Measurements from ENCODE around the gene NETO2.

DNA sequence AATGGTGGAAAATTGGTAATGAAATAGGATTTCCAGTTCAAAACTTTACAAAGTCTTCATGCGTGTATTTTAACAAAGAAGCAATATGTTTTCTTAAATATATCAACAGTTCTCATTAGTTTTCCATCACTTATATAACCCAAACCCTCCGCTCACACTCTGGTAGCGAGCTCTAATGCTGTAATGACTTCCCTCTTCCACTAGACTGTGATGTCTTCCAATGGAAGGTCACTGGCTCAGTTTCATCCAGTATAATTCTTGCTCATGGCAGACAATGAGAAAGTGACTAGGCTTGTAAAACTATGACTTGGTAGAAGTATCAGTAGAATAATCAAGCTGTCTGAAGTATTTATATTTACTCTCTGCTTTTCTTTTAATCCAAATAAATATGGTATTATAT is 32.8 kb downstream of the NETO2 start:
- TF ChIP-seq, protein P1, sequence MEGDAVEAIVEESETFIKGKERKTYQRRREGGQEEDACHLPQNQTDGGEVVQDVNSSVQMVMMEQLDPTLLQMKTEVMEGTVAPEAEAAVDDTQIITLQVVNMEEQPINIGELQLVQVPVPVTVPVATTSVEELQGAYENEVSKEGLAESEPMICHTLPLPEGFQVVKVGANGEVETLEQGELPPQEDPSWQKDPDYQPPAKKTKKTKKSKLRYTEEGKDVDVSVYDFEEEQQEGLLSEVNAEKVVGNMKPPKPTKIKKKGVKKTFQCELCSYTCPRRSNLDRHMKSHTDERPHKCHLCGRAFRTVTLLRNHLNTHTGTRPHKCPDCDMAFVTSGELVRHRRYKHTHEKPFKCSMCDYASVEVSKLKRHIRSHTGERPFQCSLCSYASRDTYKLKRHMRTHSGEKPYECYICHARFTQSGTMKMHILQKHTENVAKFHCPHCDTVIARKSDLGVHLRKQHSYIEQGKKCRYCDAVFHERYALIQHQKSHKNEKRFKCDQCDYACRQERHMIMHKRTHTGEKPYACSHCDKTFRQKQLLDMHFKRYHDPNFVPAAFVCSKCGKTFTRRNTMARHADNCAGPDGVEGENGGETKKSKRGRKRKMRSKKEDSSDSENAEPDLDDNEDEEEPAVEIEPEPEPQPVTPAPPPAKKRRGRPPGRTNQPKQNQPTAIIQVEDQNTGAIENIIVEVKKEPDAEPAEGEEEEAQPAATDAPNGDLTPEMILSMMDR (IDR thresholded peaks at IDR 0.05; ENCODE audit: poor library complexity): no peak
- no peak for TF ChIP-seq EZH2phosphoT487 (IDR thresholded peaks at IDR 0.05; ENCODE audit: low read depth, severe bottlenecking, unreplicated experiment)
